HFF-Myc (cell line): ENCODE data around the gene SRSF2.
"Not testable (repeated sequence)": the region's sequence is repeated elsewhere in the genome, so short reads cannot be mapped to it uniquely, and the experiment has no call there.

Experiments used
- DNase-seq: peaks from one replicate; pipeline ENCODE4 v3.0.0-alpha.2; 2011; ENCODE audit warnings: low read depth; ENCODE audit errors: extremely low read depth
- H3K4me3 ChIP-seq: replicated peaks from 2 replicates; pipeline ENCODE4 v1.5.1; 2011; ENCODE audit warnings: low read depth, mild to moderate bottlenecking, control low read depth, low read length
- TF ChIP-seq, protein P1 (sequence below): IDR thresholded peaks from 2 replicates; pipeline ENCODE4 v1.5.1; 2012; ENCODE audit warnings: mild to moderate bottlenecking, low read depth, low read length, control low read depth; ENCODE audit errors: missing control alignments

The SRSF2 gene

DNA sequence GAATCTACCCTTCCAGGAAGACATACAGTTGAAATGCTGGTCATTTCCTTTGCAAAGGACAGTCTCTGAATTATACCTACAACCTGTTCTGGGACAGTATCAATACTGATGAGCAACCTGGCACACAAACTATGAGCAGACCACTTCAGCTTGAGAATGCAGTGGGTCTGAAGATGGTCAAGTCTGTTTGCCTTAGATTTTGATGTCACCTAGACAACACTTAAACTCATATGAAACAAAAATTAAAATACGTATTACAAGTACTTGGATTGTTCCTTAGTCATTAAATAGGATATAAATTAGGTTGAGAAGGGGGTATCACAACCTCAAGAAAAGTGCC lies 3.5 kb downstream of the SRSF2 start:
- TF ChIP-seq, protein P1, sequence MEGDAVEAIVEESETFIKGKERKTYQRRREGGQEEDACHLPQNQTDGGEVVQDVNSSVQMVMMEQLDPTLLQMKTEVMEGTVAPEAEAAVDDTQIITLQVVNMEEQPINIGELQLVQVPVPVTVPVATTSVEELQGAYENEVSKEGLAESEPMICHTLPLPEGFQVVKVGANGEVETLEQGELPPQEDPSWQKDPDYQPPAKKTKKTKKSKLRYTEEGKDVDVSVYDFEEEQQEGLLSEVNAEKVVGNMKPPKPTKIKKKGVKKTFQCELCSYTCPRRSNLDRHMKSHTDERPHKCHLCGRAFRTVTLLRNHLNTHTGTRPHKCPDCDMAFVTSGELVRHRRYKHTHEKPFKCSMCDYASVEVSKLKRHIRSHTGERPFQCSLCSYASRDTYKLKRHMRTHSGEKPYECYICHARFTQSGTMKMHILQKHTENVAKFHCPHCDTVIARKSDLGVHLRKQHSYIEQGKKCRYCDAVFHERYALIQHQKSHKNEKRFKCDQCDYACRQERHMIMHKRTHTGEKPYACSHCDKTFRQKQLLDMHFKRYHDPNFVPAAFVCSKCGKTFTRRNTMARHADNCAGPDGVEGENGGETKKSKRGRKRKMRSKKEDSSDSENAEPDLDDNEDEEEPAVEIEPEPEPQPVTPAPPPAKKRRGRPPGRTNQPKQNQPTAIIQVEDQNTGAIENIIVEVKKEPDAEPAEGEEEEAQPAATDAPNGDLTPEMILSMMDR: no peak
- DNase-seq: no peak
- H3K4me3 ChIP-seq: peak overlapping the region; percentile 97

DNA sequence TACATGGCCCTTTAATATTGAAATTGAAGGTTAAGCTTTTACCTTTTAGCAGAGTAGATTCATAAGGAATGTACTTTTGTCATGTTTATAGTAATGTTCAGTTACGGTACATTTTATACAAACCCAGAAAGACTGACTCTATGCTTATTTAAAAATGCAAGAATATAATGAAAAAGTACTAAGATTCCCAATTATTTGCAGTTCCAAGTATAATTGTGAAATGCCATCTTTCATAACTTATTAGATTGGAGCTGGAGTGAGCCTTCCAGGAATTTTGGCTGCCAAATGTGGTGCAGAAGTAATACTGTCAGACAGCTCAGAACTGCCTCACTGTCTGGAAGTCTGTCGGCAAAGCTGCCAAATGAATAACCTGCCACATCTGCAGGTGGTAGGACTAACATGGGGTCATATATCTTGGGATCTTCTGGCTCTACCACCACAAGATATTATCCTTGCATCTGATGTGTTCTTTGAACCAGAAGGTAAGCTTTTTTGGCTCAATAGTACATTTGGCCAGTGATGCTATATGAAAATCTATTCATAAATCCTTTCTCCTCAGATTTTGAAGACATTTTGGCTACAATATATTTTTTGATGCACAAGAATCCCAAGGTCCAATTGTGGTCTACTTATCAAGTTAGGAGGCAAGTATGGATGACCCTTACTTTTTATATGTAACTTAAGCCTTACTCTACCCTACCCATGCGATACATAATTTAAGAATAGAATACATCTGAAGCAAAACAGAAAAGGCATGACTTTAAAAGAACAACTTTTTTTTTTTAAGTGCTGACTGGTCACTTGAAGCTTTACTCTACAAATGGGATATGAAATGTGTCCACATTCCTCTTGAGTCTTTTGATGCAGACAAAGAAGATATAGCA lies 4.2 kb downstream of the SRSF2 start:
- H3K4me3 ChIP-seq: peak overlapping the region; percentile 97
- no peak for DNase-seq
- TF ChIP-seq, protein P1: no peak

DNA sequence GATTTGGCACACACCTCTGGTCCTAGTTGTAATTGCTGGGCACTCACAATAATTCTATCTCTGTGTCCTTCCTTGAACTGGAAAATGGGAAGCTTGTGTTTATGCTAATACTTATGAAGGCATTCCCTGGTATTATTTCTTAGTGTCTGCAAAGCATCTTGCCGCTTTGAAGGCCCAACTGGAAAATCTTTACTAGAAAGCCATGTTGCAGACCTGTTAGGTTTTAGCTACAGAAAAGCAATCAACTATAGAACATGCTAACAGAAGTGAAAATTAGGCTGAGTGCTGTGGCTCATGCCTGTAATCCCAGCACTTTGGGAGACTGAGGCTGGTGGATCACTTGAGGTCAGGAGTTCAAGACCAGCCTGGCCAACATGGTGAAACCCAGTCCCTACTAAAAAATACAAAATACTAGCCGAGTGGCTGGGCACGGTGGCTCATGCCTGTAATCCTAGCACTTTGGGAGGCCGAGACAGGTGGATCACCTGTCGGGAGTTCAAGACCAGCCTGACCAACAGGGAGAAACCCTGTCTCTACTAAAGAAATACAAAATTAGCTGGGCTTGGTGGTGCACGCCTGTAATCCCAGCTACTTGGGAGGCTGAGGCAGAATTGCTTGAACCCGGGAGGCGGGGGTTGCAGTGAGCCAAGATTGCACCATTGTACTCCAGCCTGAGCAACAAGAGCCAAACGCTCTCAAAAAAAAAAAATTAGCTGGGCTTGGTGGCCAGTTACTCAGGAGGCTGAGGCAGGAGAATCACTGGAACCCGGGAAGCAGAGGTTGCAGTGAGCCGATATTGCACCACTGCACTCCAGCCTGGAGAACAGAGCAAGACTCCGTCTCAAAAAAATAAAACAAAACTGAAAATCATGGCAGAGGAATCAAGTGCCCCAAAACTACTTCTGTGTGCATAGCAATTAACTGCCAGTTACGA lies 5.1 kb downstream of the SRSF2 start:
- H3K4me3 ChIP-seq: not testable (repeated sequence)

DNA sequence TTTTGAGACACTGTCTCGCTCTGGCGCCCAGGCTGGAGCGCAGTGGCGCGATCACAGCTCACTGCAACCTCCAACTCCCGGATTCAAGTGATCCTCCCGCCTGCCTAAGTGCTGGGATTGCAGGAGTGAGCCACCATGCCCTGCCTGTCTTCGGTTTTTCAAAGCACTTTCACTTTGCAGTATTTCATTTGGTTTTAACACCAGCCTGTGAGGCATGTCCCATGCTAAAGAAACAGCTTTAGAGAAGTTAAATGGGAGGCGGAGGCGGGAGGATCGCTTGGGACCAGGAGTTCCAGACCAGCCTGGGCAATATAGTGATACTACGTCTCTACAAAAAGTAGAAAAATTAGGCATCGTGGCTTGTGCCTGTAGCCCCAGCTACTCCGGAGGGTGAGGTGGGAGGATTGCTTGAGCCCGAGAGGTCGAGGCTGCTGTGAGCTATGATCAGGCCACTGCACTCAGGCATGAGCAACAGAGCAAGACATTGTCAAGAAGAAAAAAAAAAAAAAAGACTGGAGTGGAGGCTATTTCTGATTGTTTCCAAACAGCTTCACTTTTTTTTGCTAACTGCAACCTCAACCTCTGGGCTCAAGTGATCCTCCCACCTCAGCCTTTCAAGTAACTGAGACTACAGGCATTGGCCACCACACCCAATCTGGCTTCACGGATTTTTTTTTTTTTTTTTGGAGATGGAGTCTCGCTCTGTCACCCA lies 9.2 kb downstream of the SRSF2 start:
- TF ChIP-seq, protein P1: no peak
- no peak for DNase-seq

More for the DNA sequence above, 5.1 kb downstream of the SRSF2 start:
- not testable (repeated sequence) for DNase-seq

DNA sequence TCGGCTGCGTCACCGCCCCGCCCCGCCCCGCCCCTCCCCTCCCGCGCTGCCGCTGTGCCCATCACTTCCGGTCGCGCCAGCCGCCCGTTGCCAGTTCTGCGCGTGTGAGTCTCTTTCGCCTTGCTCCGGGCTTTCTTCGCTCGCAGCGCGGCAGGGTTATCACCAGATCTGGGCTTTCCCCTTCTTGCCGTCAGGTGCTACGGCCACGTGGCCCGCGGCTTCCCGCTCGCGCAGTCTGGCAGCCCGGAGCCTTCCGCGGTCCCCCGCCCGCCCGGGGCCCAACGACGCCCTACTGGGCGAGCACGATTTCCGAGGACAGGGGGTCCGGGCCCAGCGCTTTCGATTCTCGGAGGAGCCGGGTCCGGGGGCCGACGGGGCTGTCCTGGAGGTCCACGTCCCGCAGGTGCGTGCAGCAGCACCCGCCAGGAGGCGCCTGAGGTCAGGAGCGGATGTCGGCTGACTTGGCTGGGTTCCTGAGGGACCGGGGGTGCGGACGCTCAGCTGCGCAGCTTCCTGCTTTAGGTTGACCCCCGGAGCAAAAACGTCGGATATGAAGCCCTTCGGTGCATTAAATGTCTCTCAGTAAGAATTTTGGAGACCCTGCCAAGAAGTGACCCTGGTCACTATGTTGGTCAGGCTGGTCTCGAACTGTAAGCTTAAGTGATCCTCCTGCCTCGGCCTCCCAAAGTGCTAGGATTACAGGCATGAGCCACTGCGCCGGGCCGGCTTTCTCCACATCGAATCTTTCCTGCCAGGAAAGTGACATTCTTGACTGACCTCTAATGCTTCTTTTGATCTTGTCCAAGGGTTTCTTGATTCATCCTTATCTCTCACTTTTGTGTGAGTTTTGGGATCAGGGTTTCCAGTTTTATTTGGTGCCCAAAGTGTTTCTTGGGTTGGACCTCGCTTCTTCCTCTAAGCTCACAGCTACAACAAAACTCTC lies 10.1 kb downstream of the SRSF2 start, which contains the start of gene METTL23:
Gene METTL23, plus strand, starts transcription at position 64 of the 943 bp plus-strand sequence. CDS start 2,872 bp downstream, outside the sequence.
- peak within 1 kb of the TSS; percentile 67 for H3K4me3 ChIP-seq
- TF ChIP-seq, protein P1: peak; percentile 67
- DNase-seq: no peak

More for the DNA sequence above, 9.2 kb downstream of the SRSF2 start:
- peak overlapping the region; percentile 67 for H3K4me3 ChIP-seq

DNA sequence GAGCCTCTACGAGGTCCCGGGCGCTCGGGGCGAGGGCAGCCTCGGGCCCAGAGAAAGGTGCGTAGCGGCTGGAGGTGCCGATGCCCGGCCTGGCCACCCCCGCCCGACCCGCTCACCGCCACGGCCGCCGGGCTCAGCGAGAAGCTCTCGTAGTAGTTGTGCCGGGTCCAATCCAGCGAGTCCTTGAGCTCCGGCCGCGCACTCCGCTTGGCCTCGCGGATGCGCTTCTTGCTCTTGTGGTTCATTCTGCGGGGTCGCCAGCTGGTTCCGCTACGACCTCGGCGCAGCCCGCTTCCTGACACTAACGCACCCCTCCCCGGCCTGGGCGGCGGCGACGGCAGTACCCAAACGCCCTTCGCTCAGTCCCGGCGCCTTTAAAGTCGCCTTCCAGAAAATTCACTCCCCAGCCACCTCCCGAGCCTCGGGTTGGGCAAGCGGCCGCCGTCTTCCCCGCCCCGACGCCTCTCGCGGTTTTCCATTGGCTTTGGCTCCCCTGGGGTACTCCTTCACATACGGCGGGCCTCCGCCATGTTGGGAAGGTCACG lies 10.8 kb downstream of the SRSF2 start, which contains the start of gene JMJD6:
Gene JMJD6, minus strand, starts transcription at position 376 of the 545 bp plus-strand sequence. Its CDS starts 131 bp downstream, at position 245.
- TF ChIP-seq, protein P1: no peak
- H3K4me3 ChIP-seq: peak within 1 kb of the TSS; percentile 67
- DNase-seq: peak; percentile 84
